ENCODE results near the gene KCNK18. TPM values are rescaled to one million over a fixed set of nuclear protein-coding genes. Genes with fewer than 3 reads are reported as not detected.

The KCNK18 gene
- total RNA-seq, 1 donor from 2014 or later, result not detected

DNA sequence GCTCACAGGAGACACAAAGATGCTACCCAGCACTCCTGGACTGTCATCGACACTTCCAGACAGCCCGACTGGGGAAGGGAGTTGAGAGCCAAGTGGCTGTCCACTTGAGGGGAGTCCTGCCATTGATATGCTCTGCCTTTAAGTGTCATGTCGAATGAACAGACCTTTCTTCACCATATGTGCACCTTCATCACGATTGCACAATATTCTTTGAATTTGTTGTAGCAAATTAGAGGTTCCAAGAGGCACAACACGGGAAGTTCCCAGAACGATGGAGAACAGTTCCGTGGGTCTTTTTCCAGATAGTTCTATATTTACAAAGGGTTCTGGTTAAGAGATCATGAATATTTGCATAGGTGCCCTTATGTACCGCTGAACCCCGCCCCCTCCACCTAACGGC lies 59.6 kb downstream of the KCNK18 start:
- Histone ChIP-seq H3K9me3 (no peaks in the 10 kb centered on the region), H3K4me3 (no peak overlapping the region), H3K36me3 (no peaks in the 10 kb centered on the region), H3K27ac (no peak overlapping the region), H3K4me1 (no peaks in the 10 kb centered on the region), H3K27me3 (ENCODE audit: low read depth) (peaks cover 28% of the 10 kb centered on the region)
- intact Hi-C loops (cut with DNase I), result no loop called here
- no peak for DNase-seq
- TF ChIP-seq, protein P1, sequence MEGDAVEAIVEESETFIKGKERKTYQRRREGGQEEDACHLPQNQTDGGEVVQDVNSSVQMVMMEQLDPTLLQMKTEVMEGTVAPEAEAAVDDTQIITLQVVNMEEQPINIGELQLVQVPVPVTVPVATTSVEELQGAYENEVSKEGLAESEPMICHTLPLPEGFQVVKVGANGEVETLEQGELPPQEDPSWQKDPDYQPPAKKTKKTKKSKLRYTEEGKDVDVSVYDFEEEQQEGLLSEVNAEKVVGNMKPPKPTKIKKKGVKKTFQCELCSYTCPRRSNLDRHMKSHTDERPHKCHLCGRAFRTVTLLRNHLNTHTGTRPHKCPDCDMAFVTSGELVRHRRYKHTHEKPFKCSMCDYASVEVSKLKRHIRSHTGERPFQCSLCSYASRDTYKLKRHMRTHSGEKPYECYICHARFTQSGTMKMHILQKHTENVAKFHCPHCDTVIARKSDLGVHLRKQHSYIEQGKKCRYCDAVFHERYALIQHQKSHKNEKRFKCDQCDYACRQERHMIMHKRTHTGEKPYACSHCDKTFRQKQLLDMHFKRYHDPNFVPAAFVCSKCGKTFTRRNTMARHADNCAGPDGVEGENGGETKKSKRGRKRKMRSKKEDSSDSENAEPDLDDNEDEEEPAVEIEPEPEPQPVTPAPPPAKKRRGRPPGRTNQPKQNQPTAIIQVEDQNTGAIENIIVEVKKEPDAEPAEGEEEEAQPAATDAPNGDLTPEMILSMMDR (IDR thresholded peaks at IDR 0.05), result no peak
- no peak for ATAC-seq

DNA sequence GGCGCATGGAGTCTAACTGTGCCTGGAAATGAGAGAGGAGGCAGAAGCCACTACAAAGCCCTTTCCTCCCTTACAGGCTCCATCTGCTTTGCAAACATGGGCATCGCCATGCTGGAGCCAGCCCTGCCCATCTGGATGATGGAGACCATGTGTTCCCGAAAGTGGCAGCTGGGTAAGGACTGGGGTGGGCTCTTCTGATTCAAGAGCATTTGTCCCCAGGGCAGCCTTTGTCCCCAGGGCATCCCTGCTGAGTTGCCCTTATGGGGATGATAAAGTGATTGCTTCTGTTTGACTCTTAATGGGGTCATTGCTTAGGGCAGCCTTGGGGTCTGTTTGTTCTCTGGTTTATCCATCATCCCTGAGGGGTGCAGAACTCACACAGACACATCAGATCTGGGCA lies 60.4 kb downstream of the KCNK18 start:
- Histone ChIP-seq H3K4me3 (no peak overlapping the region), H3K36me3 (no peaks in the 10 kb centered on the region), H3K27ac (no peak overlapping the region), H3K9me3 (no peaks in the 10 kb centered on the region), H3K4me1 (no peaks in the 10 kb centered on the region), H3K27me3 (ENCODE audit: low read depth) (peaks cover 33% of the 10 kb centered on the region)
- intact Hi-C loops (cut with DNase I), result no loop called here
- TF ChIP-seq, protein P1 (IDR thresholded peaks at IDR 0.05), result no peak
- no peak for ATAC-seq
- no peak for DNase-seq

DNA sequence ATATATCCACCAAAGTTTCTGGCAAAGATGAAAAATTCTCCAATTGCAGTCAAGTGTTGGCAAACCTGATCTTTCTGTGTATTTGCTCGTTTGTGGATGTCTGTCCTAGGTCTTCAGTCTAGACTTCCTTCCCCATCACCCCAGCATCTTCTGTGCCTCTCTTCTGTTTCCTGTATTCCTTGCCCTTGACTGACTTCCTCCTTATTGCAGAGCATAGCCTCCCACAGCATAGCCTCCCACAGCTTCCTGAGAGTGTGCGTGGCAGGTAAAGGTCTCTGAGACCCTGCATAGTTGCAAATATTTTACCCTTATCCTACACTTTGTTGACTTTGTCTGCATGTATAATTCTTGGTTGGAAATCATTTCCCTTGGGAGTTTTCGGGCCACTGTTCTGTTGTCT lies 62.0 kb downstream of the KCNK18 start:
- Histone ChIP-seq H3K4me3 (no peak overlapping the region), H3K9me3 (no peaks in the 10 kb centered on the region), H3K36me3 (no peaks in the 10 kb centered on the region), H3K4me1 (no peaks in the 10 kb centered on the region), H3K27ac (no peak overlapping the region), H3K27me3 (ENCODE audit: low read depth) (peaks cover 39% of the 10 kb centered on the region)
- intact Hi-C loops (cut with DNase I), result no loop called here
- TF ChIP-seq, protein P1 (IDR thresholded peaks at IDR 0.05), result no peak
- ATAC-seq (no peak), DNase-seq (no peak)

Small RNA genes lying within 50 kb of the gene (microRNA-seq; reads per million reads assigned to microRNA genes)
- gene MIR3663 (ENCODE audit: borderline number of aligned reads), result not detected

Other genes with a start within 250 kb of the KCNK18 start
- 43.1 TPM for gene SHTN1, start 192.3 kb upstream of the KCNK18 start, total RNA-seq
- gene VAX1, start 59.2 kb upstream of the KCNK18 start, total RNA-seq, result not detected
- gene SLC18A2, start 43.6 kb downstream of the KCNK18 start, total RNA-seq, result 6.3 TPM
- gene PDZD8, start 178.0 kb downstream of the KCNK18 start, total RNA-seq, result 29.4 TPM

All from lower lobe of right lung (tissue), 2 donors.